ENCODE measurements around the gene CHST11.

Gene CHST11

GRCh38 chr12:104600036-104600712, 143.4 kb downstream of the CHST11 start:
- DNase-seq (ENCODE audit: insufficient read length, low spot score) (no peak), FAIRE-seq (no peak)
- no peak for TF ChIP-seq SPI1 (IDR thresholded peaks at IDR 0.05; ENCODE audit: low read depth, low read length)
- TF ChIP-seq POLR2AphosphoS5 (IDR thresholded peaks at IDR 0.05; ENCODE audit: low read depth, low read length) = no peak
- no peak for TF ChIP-seq POU2F2 (IDR thresholded peaks at IDR 0.05; ENCODE audit: low read depth, low read length)
- TF ChIP-seq PAX5 (IDR thresholded peaks at IDR 0.05; ENCODE audit: insufficient read depth, low read length, severe bottlenecking) = no peak
- TF ChIP-seq TAF1 (IDR thresholded peaks at IDR 0.05; ENCODE audit: low read depth, low read length) = no peak

GRCh38 chr12:104600790-104601739, 144.3 kb downstream of the CHST11 start:
- TF ChIP-seq POLR2A (IDR thresholded peaks at IDR 0.05; ENCODE audit: low read depth, low read length) (no peak), SPI1 (IDR thresholded peaks at IDR 0.05; ENCODE audit: low read depth, low read length) (no peak), TAF1 (IDR thresholded peaks at IDR 0.05; ENCODE audit: low read depth, low read length) (no peak), POU2F2 (IDR thresholded peaks at IDR 0.05; ENCODE audit: low read depth, low read length) (no peak), PAX5 (IDR thresholded peaks at IDR 0.05; ENCODE audit: insufficient read depth, low read length, severe bottlenecking) (no peak), POLR2AphosphoS5 (IDR thresholded peaks at IDR 0.05; ENCODE audit: low read depth, low read length) (no peak)
- DNase-seq (ENCODE audit: insufficient read length, low spot score) (no peak), FAIRE-seq (no peak)

- no peak for TF ChIP-seq POLR2A (IDR thresholded peaks at IDR 0.05; ENCODE audit: low read depth, low read length)
- DNase-seq (ENCODE audit: insufficient read length, low spot score) (no peak), FAIRE-seq (no peak)
Observed at GRCh38 chr12:104602406-104602805, 145.7 kb downstream of the CHST11 start.

- no peak for DNase-seq (ENCODE audit: insufficient read length, low spot score)
- TF ChIP-seq SPI1 (IDR thresholded peaks at IDR 0.05; ENCODE audit: low read depth, low read length) (no peak), POU2F2 (IDR thresholded peaks at IDR 0.05; ENCODE audit: low read depth, low read length) (no peak), POLR2A (IDR thresholded peaks at IDR 0.05; ENCODE audit: low read depth, low read length) (no peak), TAF1 (IDR thresholded peaks at IDR 0.05; ENCODE audit: low read depth, low read length) (no peak), POLR2AphosphoS5 (IDR thresholded peaks at IDR 0.05; ENCODE audit: low read depth, low read length) (no peak), PAX5 (IDR thresholded peaks at IDR 0.05; ENCODE audit: insufficient read depth, low read length, severe bottlenecking) (no peak)
- FAIRE-seq = no peak
Observed at GRCh38 chr12:104602896-104603295, 146.1 kb downstream of the CHST11 start.

GRCh38 chr12:104603545-104603973, 146.8 kb downstream of the CHST11 start:
- FAIRE-seq (no peak), DNase-seq (ENCODE audit: insufficient read length, low spot score) (no peak)
- no peak for TF ChIP-seq POLR2AphosphoS5 (IDR thresholded peaks at IDR 0.05; ENCODE audit: low read depth, low read length)
- TF ChIP-seq POU2F2 (IDR thresholded peaks at IDR 0.05; ENCODE audit: low read depth, low read length) = no peak
- no peak for TF ChIP-seq TAF1 (IDR thresholded peaks at IDR 0.05; ENCODE audit: low read depth, low read length)
- no peak for TF ChIP-seq SPI1 (IDR thresholded peaks at IDR 0.05; ENCODE audit: low read depth, low read length)
- TF ChIP-seq PAX5 (IDR thresholded peaks at IDR 0.05; ENCODE audit: insufficient read depth, low read length, severe bottlenecking) = no peak
- no peak for TF ChIP-seq POLR2A (IDR thresholded peaks at IDR 0.05; ENCODE audit: low read depth, low read length)

GRCh38 chr12:104604070-104604994, 147.6 kb downstream of the CHST11 start:
- DNase-seq (ENCODE audit: insufficient read length, low spot score) (peak; percentile 51), FAIRE-seq (peak; percentile 62)
- TF ChIP-seq PAX5 (IDR thresholded peaks at IDR 0.05; ENCODE audit: insufficient read depth, low read length, severe bottlenecking) = no peak
- no peak for TF ChIP-seq POU2F2 (IDR thresholded peaks at IDR 0.05; ENCODE audit: low read depth, low read length)
- no peak for TF ChIP-seq POLR2A (IDR thresholded peaks at IDR 0.05; ENCODE audit: low read depth, low read length)
- TF ChIP-seq POLR2AphosphoS5 (IDR thresholded peaks at IDR 0.05; ENCODE audit: low read depth, low read length) = no peak
- TF ChIP-seq SPI1 (IDR thresholded peaks at IDR 0.05; ENCODE audit: low read depth, low read length) = peak; percentile 85

- DNase-seq (ENCODE audit: insufficient read length, low spot score) = no peak
- no peak for FAIRE-seq
- TF ChIP-seq SPI1 (IDR thresholded peaks at IDR 0.05; ENCODE audit: low read depth, low read length) (no peak), POLR2A (IDR thresholded peaks at IDR 0.05; ENCODE audit: low read depth, low read length) (no peak), TAF1 (IDR thresholded peaks at IDR 0.05; ENCODE audit: low read depth, low read length) (no peak), POU2F2 (IDR thresholded peaks at IDR 0.05; ENCODE audit: low read depth, low read length) (no peak), PAX5 (IDR thresholded peaks at IDR 0.05; ENCODE audit: insufficient read depth, low read length, severe bottlenecking) (no peak), POLR2AphosphoS5 (IDR thresholded peaks at IDR 0.05; ENCODE audit: low read depth, low read length) (no peak)
Observed at GRCh38 chr12:104604995-104605675, 148.4 kb downstream of the CHST11 start.

GRCh38 chr12:104605685-104606084, 148.9 kb downstream of the CHST11 start:
- no peak for DNase-seq (ENCODE audit: insufficient read length, low spot score)
- TF ChIP-seq PAX5 (IDR thresholded peaks at IDR 0.05; ENCODE audit: insufficient read depth, low read length, severe bottlenecking) (no peak), SPI1 (IDR thresholded peaks at IDR 0.05; ENCODE audit: low read depth, low read length) (no peak), POLR2A (IDR thresholded peaks at IDR 0.05; ENCODE audit: low read depth, low read length) (no peak), POU2F2 (IDR thresholded peaks at IDR 0.05; ENCODE audit: low read depth, low read length) (no peak), TAF1 (IDR thresholded peaks at IDR 0.05; ENCODE audit: low read depth, low read length) (no peak), POLR2AphosphoS5 (IDR thresholded peaks at IDR 0.05; ENCODE audit: low read depth, low read length) (no peak)
- FAIRE-seq = no peak
